Measurements from ENCODE around the gene FOXJ2.

Gene FOXJ2

GRCh38 chr12:8075935-8076334 lies 43.4 kb downstream of the FOXJ2 start:
- POLR2A ChIA-PET = interaction anchor here (0.6 to 1.4 kb wide), 2 partner anchors 10 to 49 kb away, joined by 3 to 4 read pairs; partner anchors contain the start of gene C3AR1
- H3K36me3 ChIP-seq (ENCODE audit: control insufficient read depth in 4 of 4, insufficient read depth in 4 of 4, low read length in 3 of 4) = no peaks in the 10 kb centered on the region
- H3K4me3 ChIP-seq (ENCODE audit: control insufficient read depth in 1 of 7, extremely low read depth in 1 of 7, insufficient read depth in 4 of 7, low read depth in 2 of 7, low read length in 6 of 7) = no peak overlapping the region
- no peak for DNase-seq
- H3K9me3 ChIP-seq (ENCODE audit: control extremely low read depth in 1 of 5, control insufficient read depth in 4 of 5, insufficient read depth in 2 of 5, low read depth in 1 of 5, low read length in 4 of 5) = no peaks in the 10 kb centered on the region
- 100% methylated on average over 1 of the region's 6 CpGs for WGBS (ENCODE audit: insufficient coverage)
- CTCF ChIA-PET = interaction anchor here (2.0 to 12.6 kb wide), 4 partner anchors 11 to 34 kb away, joined by 5 to 342 read pairs (median 38); partner anchors contain the start of genes C3AR1 and FOXJ2
- no peaks in the 10 kb centered on the region for H3K27me3 ChIP-seq (replicated peaks in 2 of 5; ENCODE audit: control insufficient read depth in 4 of 5, insufficient read depth in 5 of 5, low read length in 4 of 5)
- no peak overlapping the region for H3K27ac ChIP-seq (ENCODE audit: insufficient read depth in 1 of 2, low read depth in 1 of 2, low read length in 2 of 2, poor library complexity in 1 of 2, severe bottlenecking in 2 of 2)
- peaks cover 9 to 24% (median 18%) of the 10 kb centered on the region in 4 experiments for H3K4me1 ChIP-seq (ENCODE audit: control extremely low read depth in 1 of 4, control insufficient read depth in 4 of 4, insufficient read depth in 4 of 4, low read length in 3 of 4)

GRCh38 chr12:8076366-8076765 lies 43.9 kb downstream of the FOXJ2 start:
- Histone ChIP-seq H3K27me3 (replicated peaks in 2 of 5; ENCODE audit: control insufficient read depth in 4 of 5, insufficient read depth in 5 of 5, low read length in 4 of 5) (no peaks in the 10 kb centered on the region), H3K4me3 (ENCODE audit: control insufficient read depth in 1 of 7, extremely low read depth in 1 of 7, insufficient read depth in 4 of 7, low read depth in 2 of 7, low read length in 6 of 7) (no peak overlapping the region), H3K36me3 (ENCODE audit: control insufficient read depth in 4 of 4, insufficient read depth in 4 of 4, low read length in 3 of 4) (no peaks in the 10 kb centered on the region), H3K9me3 (ENCODE audit: control extremely low read depth in 1 of 5, control insufficient read depth in 4 of 5, insufficient read depth in 2 of 5, low read depth in 1 of 5, low read length in 4 of 5) (no peaks in the 10 kb centered on the region), H3K27ac (ENCODE audit: insufficient read depth in 1 of 2, low read depth in 1 of 2, low read length in 2 of 2, poor library complexity in 1 of 2, severe bottlenecking in 2 of 2) (no peak overlapping the region), H3K4me1 (ENCODE audit: control extremely low read depth in 1 of 4, control insufficient read depth in 4 of 4, insufficient read depth in 4 of 4, low read length in 3 of 4) (peaks cover 13 to 28% (median 22%) of the 10 kb centered on the region in 4 experiments)
- ChIA-PET CTCF (interaction anchor here (5.1 to 12.6 kb wide), 3 partner anchors 11 to 35 kb away, joined by 33 to 342 read pairs (median 44); partner anchors contain the start of genes C3AR1 and FOXJ2), POLR2A (interaction anchor here (1.4 kb wide), 1 partner anchor 10 kb away, joined by 4 read pairs; the partner anchor contains the start of gene C3AR1)
- DNase-seq = no peak
- 100% methylated on average over 2 of the region's 4 CpGs for WGBS (ENCODE audit: insufficient coverage)

- H3K4me3 ChIP-seq (ENCODE audit: control insufficient read depth in 1 of 7, extremely low read depth in 1 of 7, insufficient read depth in 4 of 7, low read depth in 2 of 7, low read length in 6 of 7) = no peak overlapping the region
- CTCF ChIA-PET = interaction anchor here (1.3 to 12.6 kb wide), 8 partner anchors 12 to 218 kb away, joined by 4 to 342 read pairs (median 12); partner anchors contain the start of genes C3AR1, FOXJ2 and SLC2A3
- H3K4me1 ChIP-seq (ENCODE audit: control extremely low read depth in 1 of 4, control insufficient read depth in 4 of 4, insufficient read depth in 4 of 4, low read length in 3 of 4) = peaks cover 15 to 31% (median 25%) of the 10 kb centered on the region in 4 experiments
- POLR2A ChIA-PET = no interaction called here
- no peaks in the 10 kb centered on the region for H3K36me3 ChIP-seq (ENCODE audit: control insufficient read depth in 4 of 4, insufficient read depth in 4 of 4, low read length in 3 of 4)
- H3K27me3 ChIP-seq (replicated peaks in 2 of 5; ENCODE audit: control insufficient read depth in 4 of 5, insufficient read depth in 5 of 5, low read length in 4 of 5) = no peaks in the 10 kb centered on the region
- H3K9me3 ChIP-seq (ENCODE audit: control extremely low read depth in 1 of 5, control insufficient read depth in 4 of 5, insufficient read depth in 2 of 5, low read depth in 1 of 5, low read length in 4 of 5) = no peaks in the 10 kb centered on the region
- WGBS (ENCODE audit: insufficient coverage) = 100% methylated on average over 1 of the region's 4 CpGs
- peak in 1 of 3 donors; percentile 47 for DNase-seq
- no peak overlapping the region for H3K27ac ChIP-seq (ENCODE audit: insufficient read depth in 1 of 2, low read depth in 1 of 2, low read length in 2 of 2, poor library complexity in 1 of 2, severe bottlenecking in 2 of 2)
Observed at GRCh38 chr12:8077207-8077606, 44.7 kb downstream of the FOXJ2 start.

- H3K4me3 ChIP-seq (ENCODE audit: control insufficient read depth in 1 of 7, extremely low read depth in 1 of 7, insufficient read depth in 4 of 7, low read depth in 2 of 7, low read length in 6 of 7) = no peak overlapping the region
- no peaks in the 10 kb centered on the region for H3K27me3 ChIP-seq (replicated peaks in 2 of 5; ENCODE audit: control insufficient read depth in 4 of 5, insufficient read depth in 5 of 5, low read length in 4 of 5)
- ChIA-PET CTCF (interaction anchor here (0.7 to 12.6 kb wide), 14 partner anchors 8 to 224 kb away, joined by 3 to 342 read pairs (median 6); partner anchors contain the start of genes C3AR1, FOXJ2 and SLC2A3), POLR2A (interaction anchor here (1.2 kb wide), 1 partner anchor 26 kb away, joined by 3 read pairs; no protein-coding TSS in a partner anchor)
- DNase-seq = peak; percentile 87 to 94 (median 92)
- H3K27ac ChIP-seq (ENCODE audit: insufficient read depth in 1 of 2, low read depth in 1 of 2, low read length in 2 of 2, poor library complexity in 1 of 2, severe bottlenecking in 2 of 2) = no peak overlapping the region
- WGBS (ENCODE audit: insufficient coverage) = 42% methylated on average over 2 of the region's 4 CpGs
- no peaks in the 10 kb centered on the region for H3K36me3 ChIP-seq (ENCODE audit: control insufficient read depth in 4 of 4, insufficient read depth in 4 of 4, low read length in 3 of 4)
- no peaks in the 10 kb centered on the region for H3K9me3 ChIP-seq (ENCODE audit: control extremely low read depth in 1 of 5, control insufficient read depth in 4 of 5, insufficient read depth in 2 of 5, low read depth in 1 of 5, low read length in 4 of 5)
- peaks cover 19 to 41% (median 34%) of the 10 kb centered on the region in 4 experiments for H3K4me1 ChIP-seq (ENCODE audit: control extremely low read depth in 1 of 4, control insufficient read depth in 4 of 4, insufficient read depth in 4 of 4, low read length in 3 of 4)
Observed at GRCh38 chr12:8078398-8078797, 45.9 kb downstream of the FOXJ2 start.

GRCh38 chr12:8078916-8079315 lies 46.4 kb downstream of the FOXJ2 start:
- CTCF ChIA-PET = interaction anchor here (1.0 to 12.6 kb wide), 11 partner anchors 9 to 225 kb away, joined by 3 to 342 read pairs (median 11); partner anchors contain the start of genes C3AR1, FOXJ2 and SLC2A3
- Histone ChIP-seq H3K36me3 (ENCODE audit: control insufficient read depth in 4 of 4, insufficient read depth in 4 of 4, low read length in 3 of 4) (no peaks in the 10 kb centered on the region), H3K9me3 (ENCODE audit: control extremely low read depth in 1 of 5, control insufficient read depth in 4 of 5, insufficient read depth in 2 of 5, low read depth in 1 of 5, low read length in 4 of 5) (no peaks in the 10 kb centered on the region), H3K27ac (ENCODE audit: insufficient read depth in 1 of 2, low read depth in 1 of 2, low read length in 2 of 2, poor library complexity in 1 of 2, severe bottlenecking in 2 of 2) (no peak overlapping the region), H3K4me1 (ENCODE audit: control extremely low read depth in 1 of 4, control insufficient read depth in 4 of 4, insufficient read depth in 4 of 4, low read length in 3 of 4) (peaks cover 19 to 46% (median 37%) of the 10 kb centered on the region in 4 experiments), H3K4me3 (ENCODE audit: control insufficient read depth in 1 of 7, extremely low read depth in 1 of 7, insufficient read depth in 4 of 7, low read depth in 2 of 7, low read length in 6 of 7) (no peak overlapping the region), H3K27me3 (replicated peaks in 2 of 5; ENCODE audit: control insufficient read depth in 4 of 5, insufficient read depth in 5 of 5, low read length in 4 of 5) (no peaks in the 10 kb centered on the region)
- POLR2A ChIA-PET = interaction anchor here (1.2 kb wide), 1 partner anchor 26 kb away, joined by 3 read pairs; no protein-coding TSS in a partner anchor
- 92% methylated on average over 1 of the region's 2 CpGs for WGBS (ENCODE audit: insufficient coverage)
- no peak for DNase-seq

- H3K27ac ChIP-seq (ENCODE audit: insufficient read depth in 1 of 2, low read depth in 1 of 2, low read length in 2 of 2, poor library complexity in 1 of 2, severe bottlenecking in 2 of 2) = peak overlapping the region in 1 of 2 experiments; percentile 95
- no peak overlapping the region for H3K4me3 ChIP-seq (ENCODE audit: control insufficient read depth in 1 of 7, extremely low read depth in 1 of 7, insufficient read depth in 4 of 7, low read depth in 2 of 7, low read length in 6 of 7)
- POLR2A ChIA-PET = no interaction called here
- CTCF ChIA-PET = interaction anchor here (1.2 to 12.6 kb wide), 2 partner anchors 21 to 39 kb away, joined by 3 to 342 read pairs; partner anchors contain the start of gene FOXJ2
- no peaks in the 10 kb centered on the region for H3K9me3 ChIP-seq (ENCODE audit: control extremely low read depth in 1 of 5, control insufficient read depth in 4 of 5, insufficient read depth in 2 of 5, low read depth in 1 of 5, low read length in 4 of 5)
- peaks cover 22 to 51% (median 40%) of the 10 kb centered on the region in 4 experiments for H3K4me1 ChIP-seq (ENCODE audit: control extremely low read depth in 1 of 4, control insufficient read depth in 4 of 4, insufficient read depth in 4 of 4, low read length in 3 of 4)
- DNase-seq = peak; percentile 63 to 83 (median 73)
- no peaks in the 10 kb centered on the region for H3K27me3 ChIP-seq (replicated peaks in 2 of 5; ENCODE audit: control insufficient read depth in 4 of 5, insufficient read depth in 5 of 5, low read length in 4 of 5)
- no peaks in the 10 kb centered on the region for H3K36me3 ChIP-seq (ENCODE audit: control insufficient read depth in 4 of 4, insufficient read depth in 4 of 4, low read length in 3 of 4)
Observed at GRCh38 chr12:8080120-8080519, 47.6 kb downstream of the FOXJ2 start.
